K562 (cell line): Measurements from ENCODE around the gene TEAD3. TPM values are rescaled to one million over a fixed set of nuclear protein-coding genes. Genes with fewer than 3 reads are reported as not detected.

ENCODE experiments used
- ATF1 ChIP-seq, 2 experiments: fragments of 450-650 bp in 1 of 2; IDR thresholded peaks; 2 replicates each; pipeline ENCODE4 v1.6.1; 2016; ENCODE audit warnings: missing compliant biosample characterization in 1 of 2, missing genetic modification characterization in 1 of 2
- FOXO4 ChIP-seq: fragments of 450-650 bp; formaldehyde crosslinking; IDR thresholded peaks from 2 replicates; pipeline ENCODE4 v1.4.0; 2020; ENCODE audit warnings: mild to moderate bottlenecking, moderate library complexity
- HOMEZ ChIP-seq: fragments of 250-450 bp; sonication (Bioruptor Pico); IDR thresholded peaks from 2 replicates; pipeline ENCODE4 v1.4.0; 2020; ENCODE audit warnings: mild to moderate bottlenecking, moderate library complexity
- KDM1A ChIP-seq, 2 experiments: fragments of 450-650 bp; IDR thresholded peaks; 2 replicates each; pipeline ENCODE4 v1.6.1; 2016; ENCODE audit warnings: mild to moderate bottlenecking in 2 of 2
- KLF13 ChIP-seq: fragments of 450-650 bp; IDR thresholded peaks from 2 replicates; pipeline ENCODE4 v1.6.1; 2016; ENCODE audit warnings: missing genetic modification characterization, low read depth, mild to moderate bottlenecking, missing compliant biosample characterization, moderate library complexity, borderline replicate concordance
- KLF6 ChIP-seq: fragments of 250-450 bp; sonication (Bioruptor Pico); IDR thresholded peaks from 2 replicates; pipeline ENCODE4 v1.4.0; 2020; ENCODE audit warnings: mild to moderate bottlenecking, moderate library complexity, borderline replicate concordance
- PCBP2 ChIP-seq: fragments of 200-400 bp; formaldehyde crosslinking; IDR thresholded peaks from 2 replicates; pipeline ENCODE4 v1.6.1; 2018; ENCODE audit warnings: low read length, low read depth, mild to moderate bottlenecking, moderate library complexity; ENCODE audit not compliant: poor library complexity, severe bottlenecking
- RFX7 ChIP-seq: fragments of 250-450 bp; sonication (Bioruptor Pico); IDR thresholded peaks from 2 replicates; pipeline ENCODE4 v1.5.1; 2021; ENCODE audit warnings: mild to moderate bottlenecking
- SP2 ChIP-seq: IDR thresholded peaks from 2 replicates; pipeline ENCODE4 v1.6.1; 2011; ENCODE audit warnings: mild to moderate bottlenecking, low read depth, low read length, moderate library complexity; ENCODE audit not compliant: poor library complexity, severe bottlenecking; ENCODE audit errors: extremely low read depth
- ZHX1 ChIP-seq: fragments of 150-350 bp; conservative IDR thresholded peaks from 2 replicates; pipeline ENCODE4 v1.6.1; 2014; ENCODE audit warnings: low read length
- ZNF282 ChIP-seq: sonication (generic); formaldehyde crosslinking; IDR thresholded peaks from 2 replicates; pipeline ENCODE4 v1.8.1; 2023; ENCODE audit warnings: missing genetic modification reagents
- ZNF398 ChIP-seq: fragments of 250-450 bp; sonication (Bioruptor Pico); IDR thresholded peaks from 2 replicates; pipeline ENCODE4 v1.8.0; 2021; ENCODE audit warnings: moderate library complexity, mild to moderate bottlenecking, inconsistent platforms
- polyA plus RNA-seq, 8 experiments: library from polyadenylated mRNA; depleted of rRNA in 4 of 8; stranded (reverse) in 5 of 8; unstranded in 3 of 8; fragments of >200 nt; fragmentation: Nextera tagmentation in 2 of 8; fragmentation: Illumina TruSeq in 1 of 8; extraction: Ambion mirVana in 2 of 8; extraction: Trizol in 1 of 8; gene quantifications; 2 replicates each; pipeline versions ENCODE4 v1.2.1 to v1.2.3, GENCODE V29; 2011 to 2014; ENCODE audit warnings: inconsistent platforms in 1 of 8, missing spikeins in 1 of 8
- total RNA-seq, 7 experiments: library from RNA; depleted of rRNA in 6 of 7; stranded (reverse); fragments of >200 nt in 6 of 7; fragmentation: Illumina TruSeq in 2 of 7; extraction: Trizol in 2 of 7; gene quantifications; 2 replicates each; pipeline versions ENCODE4 v1.2.1 to v1.2.3, GENCODE V29; 2011 to 2021; ENCODE audit warnings: low replicate concordance in 1 of 7

Gene TEAD3
- total and polyA plus RNA-seq, 9 of the 15 experiments (the other 6 are each of a cell fraction or from before 2014, with no cell fraction given) = 0.63 to 13.2 (median 3.3) TPM

- TF ChIP-seq ATF1 (CRISPR knock-in tag; IDR thresholded peaks at IDR 0.05) (no peak), ATF1 (tag; IDR thresholded peaks at IDR 0.05) (peak; percentile 52; the same call in 1 of the 2 replicates), ZNF282 (CRISPR knock-in tag) (peak; percentile 39; the same call in 1 of the 2 replicates), RFX7 (CRISPR knock-in tag) (no peak), ZNF398 (CRISPR knock-in tag) (no peak), SP2 (no peak), HOMEZ (CRISPR knock-in tag) (no peak), KLF6 (CRISPR knock-in tag) (no peak), PCBP2 (no peak), ZHX1 (no peak), KLF13 (tag) (no peak), KDM1A (IDR thresholded peaks at IDR 0.05) (no peak), FOXO4 (no peak)
These were observed 917 bp upstream of the TEAD3 start (continued) for GRCh38 chr6:35497571-35498421.
